GM10266 (cell line): Measurements from ENCODE around the gene MPDZ.

Experiments used
- DNase-seq: peaks from one replicate; pipeline ENCODE4 v3.0.0; 2012; ENCODE audit errors: extremely low spot score
- CTCF ChIP-seq: IDR thresholded peaks from 2 replicates; pipeline ENCODE4 v1.5.1; 2012; ENCODE audit warnings: mild to moderate bottlenecking, low read depth; ENCODE audit not compliant: control insufficient read depth, insufficient read depth; ENCODE audit errors: missing control alignments

MPDZ gene

GRCh38 chr9:13125261-13125660, 154.2 kb downstream of the MPDZ start:
- no peak for TF ChIP-seq CTCF

DNA sequence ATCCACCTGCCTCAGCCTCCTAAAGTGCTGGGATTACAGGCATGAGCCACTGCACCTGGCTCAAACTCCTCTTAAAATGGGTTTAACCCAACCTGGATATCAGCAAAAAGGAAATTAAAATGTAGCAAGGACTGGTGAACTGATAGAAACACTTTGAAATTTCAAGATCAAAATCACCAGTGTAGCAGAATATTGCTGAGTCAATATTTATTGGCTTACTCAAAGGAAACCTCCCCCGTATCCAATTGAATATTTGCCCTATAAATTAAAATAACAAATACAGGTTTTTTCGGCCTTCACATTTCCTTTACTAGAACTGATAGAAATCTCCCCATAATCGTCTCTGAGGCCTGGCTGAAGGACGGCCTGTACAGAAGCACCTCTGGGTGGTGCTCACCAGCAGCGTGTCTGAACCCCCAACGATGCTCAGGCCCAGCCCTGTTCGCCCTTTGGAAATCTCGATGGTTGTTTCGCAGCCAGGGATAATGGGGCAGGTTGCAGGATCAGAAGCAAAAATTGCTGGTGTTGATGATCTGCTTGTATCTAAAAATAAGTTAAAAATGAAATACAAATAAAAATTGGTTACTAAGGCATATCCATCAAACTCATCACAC, 156.6 kb downstream of the MPDZ start:
- no peak for TF ChIP-seq CTCF
- DNase-seq = no peak

More at GRCh38 chr9:13125261-13125660, 154.2 kb downstream of the MPDZ start:
- DNase-seq = no peak

DNA sequence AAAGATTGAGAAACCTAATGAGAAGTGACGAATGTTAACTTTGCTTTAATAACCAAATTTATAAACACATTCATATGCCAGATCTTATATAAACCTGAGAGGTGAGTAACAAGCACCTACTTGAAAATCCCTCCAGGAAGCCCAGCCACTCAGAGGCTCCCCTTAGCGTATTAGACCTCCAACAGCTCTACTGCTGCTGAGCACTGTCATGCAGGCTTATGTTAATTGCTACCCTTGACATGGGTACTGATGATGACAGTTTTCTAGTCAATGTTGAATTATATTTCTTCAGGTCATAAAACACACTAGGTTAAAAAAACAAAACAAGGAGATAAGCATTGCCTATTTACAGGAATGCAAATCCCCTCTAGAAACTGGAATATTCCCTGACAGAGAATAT, 161.2 kb downstream of the MPDZ start:
- TF ChIP-seq CTCF = no peak
- no peak for DNase-seq

DNA sequence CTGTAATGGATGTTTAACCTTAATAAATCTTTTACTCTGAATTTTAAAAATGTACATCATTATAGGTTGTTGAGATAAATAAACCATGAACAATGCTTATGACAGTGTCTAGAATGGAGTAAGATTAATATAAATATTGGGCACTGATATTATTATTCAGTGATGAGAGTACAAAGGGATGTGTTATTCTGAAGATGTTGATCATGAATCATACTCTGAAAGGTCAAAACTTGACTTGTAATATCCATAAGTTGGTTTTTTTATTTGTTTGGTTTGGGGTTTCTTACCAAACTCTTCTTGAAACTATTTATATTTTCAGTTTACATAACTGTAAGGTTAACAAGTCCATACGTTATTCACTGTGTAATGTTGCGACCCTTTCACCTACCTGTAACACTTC, 163.2 kb downstream of the MPDZ start:
- no peak for DNase-seq

DNA sequence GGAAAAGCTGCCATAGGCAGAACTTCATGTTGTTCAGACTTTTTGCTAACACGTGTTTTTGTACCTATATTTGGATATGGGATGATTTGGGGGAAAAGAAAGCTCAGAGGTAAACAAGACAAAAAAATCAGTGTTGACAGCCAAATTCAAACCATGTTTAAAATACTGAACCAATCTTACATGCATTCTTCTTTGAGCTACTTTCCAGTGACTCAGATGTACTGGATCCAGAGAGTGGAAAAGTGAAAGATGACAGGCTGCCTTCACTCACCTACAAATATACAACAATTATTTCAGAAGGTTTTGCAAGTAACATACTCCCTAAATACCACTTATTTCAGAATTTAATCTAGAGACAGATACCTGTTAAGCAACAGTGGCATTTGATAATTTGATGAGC, 165.7 kb downstream of the MPDZ start:
- no peak for DNase-seq
- no peak for TF ChIP-seq CTCF

More for the DNA sequence above, 163.2 kb downstream of the MPDZ start:
- no peak for TF ChIP-seq CTCF

DNA sequence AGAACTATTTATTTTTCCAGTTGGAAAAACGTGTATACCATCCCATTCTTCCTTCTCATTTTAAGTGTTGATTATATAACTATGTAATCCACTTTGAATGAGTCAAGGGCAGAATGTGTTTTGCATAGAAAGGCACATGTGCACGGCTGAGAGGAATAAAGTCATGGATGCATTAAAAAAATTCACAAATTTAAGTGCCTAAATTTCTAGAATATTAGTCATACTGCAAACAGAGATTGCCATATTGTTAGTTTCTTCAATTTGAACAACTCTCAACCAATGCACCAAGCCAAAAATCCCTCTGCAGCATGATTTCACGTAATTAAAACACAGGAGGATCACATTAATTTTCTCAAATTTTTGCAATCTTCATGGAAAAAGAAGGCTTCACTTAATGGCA, 166.3 kb downstream of the MPDZ start:
- no peak for DNase-seq
- TF ChIP-seq CTCF = no peak

DNA sequence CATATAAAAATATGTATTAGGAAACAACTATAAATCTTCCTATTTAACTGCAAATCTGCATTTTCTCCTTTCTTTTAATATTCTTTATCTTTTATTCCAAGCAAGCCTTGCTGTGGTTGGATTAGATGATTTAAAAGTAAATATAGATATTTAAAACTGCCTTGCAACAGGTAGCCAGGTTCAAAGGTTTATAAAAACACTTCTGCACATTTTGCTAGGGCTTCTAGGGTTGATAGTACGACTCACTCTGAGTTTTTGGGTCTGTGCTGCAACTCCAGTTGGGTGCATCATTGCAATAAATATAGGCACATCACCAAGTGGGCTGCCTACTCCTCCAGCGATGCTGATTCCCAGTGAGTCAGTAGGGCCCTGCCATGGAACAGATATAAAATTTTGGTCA, 167.7 kb downstream of the MPDZ start:
- DNase-seq = no peak
- no peak for TF ChIP-seq CTCF
